ENCODE data around the gene ISOC2.

ISOC2 gene

GRCh38 chr19:55477905-55478304 lies 16.5 kb upstream of the ISOC2 start:
- no peak for DNase-seq

- DNase-seq = peak; percentile 99
Measured at GRCh38 chr19:55476100-55476775, 14.8 kb upstream of the ISOC2 start, which contains the start of gene ZNF628. Gene ZNF628, plus strand, starts transcription at chr19:55476617. Its CDS starts 3,294 bp downstream, at chr19:55479911.

- peak; percentile 71 for DNase-seq
Measured at GRCh38 chr19:55474269-55475265, 13.1 kb upstream of the ISOC2 start.

- DNase-seq = no peak
Measured at GRCh38 chr19:55473225-55474012, 12.0 kb upstream of the ISOC2 start.

GRCh38 chr19:55472463-55472862 lies 11.0 kb upstream of the ISOC2 start:
- peak; percentile 82 for DNase-seq

- DNase-seq = no peak
Measured at GRCh38 chr19:55471266-55471665, 9.8 kb upstream of the ISOC2 start.

- DNase-seq = no peak
Measured at GRCh38 chr19:55468054-55468393, 6.6 kb upstream of the ISOC2 start.

- peak; percentile 34 for DNase-seq
Measured at GRCh38 chr19:55467236-55468053, 6.0 kb upstream of the ISOC2 start.

GRCh38 chr19:55466241-55466614 lies 4.8 kb upstream of the ISOC2 start:
- no peak for DNase-seq

GRCh38 chr19:55465460-55466240 lies 4.2 kb upstream of the ISOC2 start:
- DNase-seq = no peak

- no peak for DNase-seq
Measured at GRCh38 chr19:55464662-55465054, 3.2 kb upstream of the ISOC2 start, which contains the start of gene C19orf85. Gene C19orf85, minus strand, starts transcription at chr19:55464751. Its CDS starts 197 bp downstream, at chr19:55464554.

GRCh38 chr19:55464039-55464661 lies 2.7 kb upstream of the ISOC2 start:
- no peak for DNase-seq

GRCh38 chr19:55463583-55464031 lies 2.2 kb upstream of the ISOC2 start:
- no peak for DNase-seq

- DNase-seq = no peak
Measured at GRCh38 chr19:55462722-55463121, 1.3 kb upstream of the ISOC2 start.

- DNase-seq = peak; percentile 38
Measured at GRCh38 chr19:55461974-55462626, 658 bp upstream of the ISOC2 start.

GRCh38 chr19:55460670-55461258 lies 678 bp downstream of the ISOC2 start:
- DNase-seq = peak; percentile 76

GRCh38 chr19:55459950-55460657 lies 1.3 kb downstream of the ISOC2 start:
- no peak for DNase-seq

GRCh38 chr19:55459551-55459949 lies 1.9 kb downstream of the ISOC2 start:
- DNase-seq = no peak

Measured in fibroblast of skin of back (primary cell).